ENCODE results near the gene ATP9A. TPM values are rescaled to one million over a fixed set of nuclear protein-coding genes. Genes with fewer than 3 reads are reported as not detected.

ATP9A gene
- total and polyA plus RNA-seq, 2 donors (not counting 3 experiments of a cell fraction or from before 2014, with no cell fraction given) = 20.9 to 41.5 TPM

DNA sequence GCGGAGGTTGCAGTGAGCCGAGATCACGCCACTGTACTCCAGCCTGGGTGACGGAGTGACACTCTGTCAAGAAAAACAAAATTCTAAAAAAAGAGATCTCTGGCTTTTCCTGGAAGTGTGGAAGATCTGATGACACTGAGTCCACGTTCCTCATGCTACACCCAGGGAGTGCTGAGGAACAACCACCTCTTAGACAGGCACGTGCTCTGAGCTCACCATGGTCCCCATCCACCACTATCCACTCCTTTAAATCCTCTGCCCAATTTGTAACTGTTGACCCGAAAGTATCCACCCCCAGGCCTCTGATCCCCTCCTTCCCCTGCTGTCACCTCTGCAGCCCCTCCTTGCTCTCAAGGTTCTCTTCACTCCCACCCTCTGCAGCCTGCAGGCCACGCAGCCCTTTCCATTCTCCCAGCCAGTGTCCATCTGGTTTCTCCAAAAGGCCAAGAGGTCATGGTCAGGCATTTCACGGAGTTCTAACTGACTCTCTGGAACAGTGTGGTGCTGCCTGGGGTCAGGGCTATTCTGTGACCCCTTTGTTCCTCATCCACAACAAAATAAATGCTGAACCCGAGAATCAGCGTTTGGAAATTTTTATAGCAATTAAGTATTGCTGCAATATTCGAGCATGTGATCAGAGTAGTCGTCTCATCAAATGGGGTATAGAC is 88.8 kb downstream of the ATP9A start:
- FAIRE-seq (no peak), DNase-seq (ENCODE audit: low read depth, low spot score) (no peak)
- POLR2A ChIA-PET = interaction anchor here (0.6 kb wide), 1 partner anchor 216 kb away, joined by 3 read pairs; no protein-coding TSS in a partner anchor
- Histone ChIP-seq H3K27me3 (ENCODE audit: control insufficient read depth in 2 of 2, insufficient read depth in 2 of 2, low read length in 2 of 2) (no peaks in the 10 kb centered on the region), H2AFZ (ENCODE audit: low read depth, low read length) (no peak overlapping the region), H3K4me3 (replicated peaks in 1 of 3; ENCODE audit: insufficient read depth in 1 of 3, low read depth in 1 of 3, low read length in 3 of 3) (no peak overlapping the region), H3K4me1 (ENCODE audit: control insufficient read depth, extremely low read depth, insufficient read depth, low read length) (no peaks in the 10 kb centered on the region), H3K4me2 (ENCODE audit: insufficient read depth, low read length) (no peak overlapping the region), H3K36me3 (ENCODE audit: control insufficient read depth in 2 of 2, extremely low read depth in 1 of 2, insufficient read depth in 2 of 2, low read length in 2 of 2) (no peaks in the 10 kb centered on the region), H3K9me1 (replicated peaks; ENCODE audit: control insufficient read depth, extremely low read depth, insufficient read depth, low read length) (no peaks in the 10 kb centered on the region), H3K9me3 (replicated peaks; ENCODE audit: control insufficient read depth, insufficient read depth, low read length) (no peaks in the 10 kb centered on the region), H4K20me1 (replicated peaks; ENCODE audit: control insufficient read depth, extremely low read depth, insufficient read depth, low read length) (no peaks in the 10 kb centered on the region), H3K79me2 (ENCODE audit: control insufficient read depth, insufficient read depth, low read length) (no peaks in the 10 kb centered on the region), H3K9ac (replicated peaks; ENCODE audit: extremely low read depth, insufficient read depth, low read length) (no peak overlapping the region), H3K27ac (ENCODE audit: insufficient read depth, low read depth, low read length) (no peak overlapping the region)
- TF ChIP-seq MYC (IDR thresholded peaks at IDR 0.05; ENCODE audit: low read depth, low read length) (no peak), POLR2A (IDR thresholded peaks at IDR 0.05; ENCODE audit: low read depth, low read length) (no peak)
- CTCF ChIA-PET = interaction anchor here (1.0 kb wide), 1 partner anchor 21 kb away, joined by 4 read pairs; no protein-coding TSS in a partner anchor
- no TSS peak for BruUV-seq (replicated peaks)
- intact Hi-C loops (cut with micrococcal nuclease) = no loop called here
- dilution Hi-C loops (cut with MboI; ENCODE audit: extremely low pct_ligation_motif_present, low sequenced_read_pairs) = no loop called here

DNA sequence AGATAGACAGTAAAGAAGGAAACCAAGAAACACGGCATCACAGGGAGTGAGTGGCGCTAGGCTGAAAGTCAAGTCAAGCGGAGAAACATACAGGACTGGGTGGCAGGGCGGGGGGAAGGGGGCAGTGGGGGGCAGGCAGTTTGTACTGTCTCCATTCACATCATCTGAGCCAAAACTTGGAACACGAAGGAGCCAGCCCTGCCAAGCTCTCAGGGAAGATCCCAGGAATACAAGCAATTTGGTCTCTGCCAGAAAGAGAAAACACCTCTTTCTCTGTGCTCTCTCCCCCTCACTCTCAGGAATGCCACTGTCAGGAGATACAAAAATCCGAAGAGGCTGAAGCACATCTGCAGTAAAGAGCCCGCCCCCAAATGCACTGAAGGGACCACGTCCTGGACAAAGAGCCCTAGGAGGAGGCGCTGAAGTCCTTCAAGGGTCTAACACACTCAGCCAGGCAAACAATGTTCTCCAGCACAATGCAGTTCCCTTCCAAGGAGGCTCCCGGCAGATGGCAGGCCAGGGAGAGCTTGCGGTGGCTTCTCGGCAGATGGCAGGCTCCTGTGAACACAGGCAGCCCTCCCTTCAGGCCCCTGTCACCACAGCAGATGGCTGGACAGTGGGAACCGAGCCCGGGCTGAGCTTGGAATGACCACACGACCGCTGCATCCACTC is 90.0 kb downstream of the ATP9A start:
- dilution Hi-C loops (cut with MboI; ENCODE audit: extremely low pct_ligation_motif_present, low sequenced_read_pairs) = no loop called here
- H2AFZ ChIP-seq (ENCODE audit: low read depth, low read length) = no peak overlapping the region
- H3K36me3 ChIP-seq (ENCODE audit: control insufficient read depth in 2 of 2, extremely low read depth in 1 of 2, insufficient read depth in 2 of 2, low read length in 2 of 2) = peaks cover 0 to 5% of the 10 kb centered on the region in 2 experiments
- TF ChIP-seq MYC (IDR thresholded peaks at IDR 0.05; ENCODE audit: low read depth, low read length) = no peak
- TF ChIP-seq GATA2 (IDR thresholded peaks at IDR 0.05; ENCODE audit: insufficient read depth, insufficient read length, low read depth, low read length) = no peak
- no peak for TF ChIP-seq FOS (IDR thresholded peaks at IDR 0.05; ENCODE audit: borderline replicate concordance, insufficient read depth, low read length)
- no peak for TF ChIP-seq JUN (IDR thresholded peaks at IDR 0.05; ENCODE audit: borderline replicate concordance, insufficient read depth, insufficient read length, low read depth)
- no peak for TF ChIP-seq POLR2AphosphoS5 (IDR thresholded peaks at IDR 0.05; ENCODE audit: insufficient read depth, low read depth, low read length)
- no peak for TF ChIP-seq EZH2 (IDR thresholded peaks at IDR 0.05; ENCODE audit: borderline replicate concordance, low read depth, low read length, severe bottlenecking)
- TF ChIP-seq POLR2A (IDR thresholded peaks at IDR 0.05; ENCODE audit: low read depth, low read length) = no peak
- TF ChIP-seq, protein P1, sequence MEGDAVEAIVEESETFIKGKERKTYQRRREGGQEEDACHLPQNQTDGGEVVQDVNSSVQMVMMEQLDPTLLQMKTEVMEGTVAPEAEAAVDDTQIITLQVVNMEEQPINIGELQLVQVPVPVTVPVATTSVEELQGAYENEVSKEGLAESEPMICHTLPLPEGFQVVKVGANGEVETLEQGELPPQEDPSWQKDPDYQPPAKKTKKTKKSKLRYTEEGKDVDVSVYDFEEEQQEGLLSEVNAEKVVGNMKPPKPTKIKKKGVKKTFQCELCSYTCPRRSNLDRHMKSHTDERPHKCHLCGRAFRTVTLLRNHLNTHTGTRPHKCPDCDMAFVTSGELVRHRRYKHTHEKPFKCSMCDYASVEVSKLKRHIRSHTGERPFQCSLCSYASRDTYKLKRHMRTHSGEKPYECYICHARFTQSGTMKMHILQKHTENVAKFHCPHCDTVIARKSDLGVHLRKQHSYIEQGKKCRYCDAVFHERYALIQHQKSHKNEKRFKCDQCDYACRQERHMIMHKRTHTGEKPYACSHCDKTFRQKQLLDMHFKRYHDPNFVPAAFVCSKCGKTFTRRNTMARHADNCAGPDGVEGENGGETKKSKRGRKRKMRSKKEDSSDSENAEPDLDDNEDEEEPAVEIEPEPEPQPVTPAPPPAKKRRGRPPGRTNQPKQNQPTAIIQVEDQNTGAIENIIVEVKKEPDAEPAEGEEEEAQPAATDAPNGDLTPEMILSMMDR (IDR thresholded peaks at IDR 0.05; ENCODE audit: extremely low read depth in 1 of 2, insufficient read depth in 1 of 2, low read depth in 1 of 2, low read length in 2 of 2) = no peak
- TF ChIP-seq, protein P2, sequence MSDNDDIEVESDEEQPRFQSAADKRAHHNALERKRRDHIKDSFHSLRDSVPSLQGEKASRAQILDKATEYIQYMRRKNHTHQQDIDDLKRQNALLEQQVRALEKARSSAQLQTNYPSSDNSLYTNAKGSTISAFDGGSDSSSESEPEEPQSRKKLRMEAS (IDR thresholded peaks at IDR 0.05; ENCODE audit: insufficient read depth, insufficient read length) = no peak
- no peaks in the 10 kb centered on the region for H3K9me3 ChIP-seq (replicated peaks; ENCODE audit: control insufficient read depth, insufficient read depth, low read length)
- no peak overlapping the region for H3K4me3 ChIP-seq (replicated peaks in 1 of 3; ENCODE audit: insufficient read depth in 1 of 3, low read depth in 1 of 3, low read length in 3 of 3)
- no peak for DNase-seq (ENCODE audit: low read depth, low spot score)
- no peaks in the 10 kb centered on the region for H3K27me3 ChIP-seq (ENCODE audit: control insufficient read depth in 2 of 2, insufficient read depth in 2 of 2, low read length in 2 of 2)
- no peak overlapping the region for H3K9ac ChIP-seq (replicated peaks; ENCODE audit: extremely low read depth, insufficient read depth, low read length)
- ChIA-PET POLR2A (no interaction called here), CTCF (no interaction called here)
- no peak for FAIRE-seq
- BruUV-seq (replicated peaks) = no TSS peak
- no peak overlapping the region for H3K27ac ChIP-seq (ENCODE audit: insufficient read depth, low read depth, low read length)
- H3K4me1 ChIP-seq (ENCODE audit: control insufficient read depth, extremely low read depth, insufficient read depth, low read length) = no peaks in the 10 kb centered on the region
- intact Hi-C loops (cut with micrococcal nuclease) = no loop called here
- H3K79me2 ChIP-seq (ENCODE audit: control insufficient read depth, insufficient read depth, low read length) = no peaks in the 10 kb centered on the region
- H3K9me1 ChIP-seq (replicated peaks; ENCODE audit: control insufficient read depth, extremely low read depth, insufficient read depth, low read length) = no peaks in the 10 kb centered on the region
- no peak overlapping the region for H3K4me2 ChIP-seq (ENCODE audit: insufficient read depth, low read length)
- H4K20me1 ChIP-seq (replicated peaks; ENCODE audit: control insufficient read depth, extremely low read depth, insufficient read depth, low read length) = no peaks in the 10 kb centered on the region
